GM12873 (cell line): ENCODE data around the gene SCARF1.

Source experiments
- TF ChIP-seq, protein P1 (sequence below): IDR thresholded peaks from 2 replicates; pipeline ENCODE4 v1.5.1; 2012; ENCODE audit warnings: low read depth, mild to moderate bottlenecking, moderate library complexity, low read length, control low read depth; ENCODE audit not compliant: insufficient read depth; ENCODE audit errors: missing control alignments

Gene SCARF1

DNA sequence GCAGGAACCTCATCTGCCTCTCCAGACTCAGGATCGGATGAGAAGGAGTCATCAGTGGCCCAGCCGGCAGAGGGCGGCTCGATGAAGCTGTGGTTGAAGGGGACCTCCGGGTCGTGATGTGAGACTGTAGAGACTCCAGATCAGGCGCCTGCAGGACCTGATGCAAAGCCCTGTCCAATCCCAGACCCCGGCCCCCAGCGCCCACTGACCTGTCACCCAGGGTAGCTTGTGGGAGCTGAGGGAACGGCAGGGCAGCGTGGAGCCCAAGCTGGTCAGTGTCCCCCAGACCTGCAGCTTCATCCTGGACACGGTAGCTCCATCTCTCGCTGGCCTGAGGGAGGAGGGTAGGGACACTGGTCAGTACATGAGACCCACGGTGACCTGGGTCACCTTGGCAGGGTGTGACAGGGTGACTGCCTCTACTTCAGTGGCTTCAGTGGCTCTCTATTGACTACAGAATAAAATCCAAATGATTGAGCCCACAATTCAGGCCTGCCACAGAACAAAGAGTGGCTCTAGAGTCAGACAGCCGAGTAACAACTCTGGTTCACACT, 8.7 kb downstream of the SCARF1 start:
- TF ChIP-seq, protein P1, sequence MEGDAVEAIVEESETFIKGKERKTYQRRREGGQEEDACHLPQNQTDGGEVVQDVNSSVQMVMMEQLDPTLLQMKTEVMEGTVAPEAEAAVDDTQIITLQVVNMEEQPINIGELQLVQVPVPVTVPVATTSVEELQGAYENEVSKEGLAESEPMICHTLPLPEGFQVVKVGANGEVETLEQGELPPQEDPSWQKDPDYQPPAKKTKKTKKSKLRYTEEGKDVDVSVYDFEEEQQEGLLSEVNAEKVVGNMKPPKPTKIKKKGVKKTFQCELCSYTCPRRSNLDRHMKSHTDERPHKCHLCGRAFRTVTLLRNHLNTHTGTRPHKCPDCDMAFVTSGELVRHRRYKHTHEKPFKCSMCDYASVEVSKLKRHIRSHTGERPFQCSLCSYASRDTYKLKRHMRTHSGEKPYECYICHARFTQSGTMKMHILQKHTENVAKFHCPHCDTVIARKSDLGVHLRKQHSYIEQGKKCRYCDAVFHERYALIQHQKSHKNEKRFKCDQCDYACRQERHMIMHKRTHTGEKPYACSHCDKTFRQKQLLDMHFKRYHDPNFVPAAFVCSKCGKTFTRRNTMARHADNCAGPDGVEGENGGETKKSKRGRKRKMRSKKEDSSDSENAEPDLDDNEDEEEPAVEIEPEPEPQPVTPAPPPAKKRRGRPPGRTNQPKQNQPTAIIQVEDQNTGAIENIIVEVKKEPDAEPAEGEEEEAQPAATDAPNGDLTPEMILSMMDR: no peak

DNA sequence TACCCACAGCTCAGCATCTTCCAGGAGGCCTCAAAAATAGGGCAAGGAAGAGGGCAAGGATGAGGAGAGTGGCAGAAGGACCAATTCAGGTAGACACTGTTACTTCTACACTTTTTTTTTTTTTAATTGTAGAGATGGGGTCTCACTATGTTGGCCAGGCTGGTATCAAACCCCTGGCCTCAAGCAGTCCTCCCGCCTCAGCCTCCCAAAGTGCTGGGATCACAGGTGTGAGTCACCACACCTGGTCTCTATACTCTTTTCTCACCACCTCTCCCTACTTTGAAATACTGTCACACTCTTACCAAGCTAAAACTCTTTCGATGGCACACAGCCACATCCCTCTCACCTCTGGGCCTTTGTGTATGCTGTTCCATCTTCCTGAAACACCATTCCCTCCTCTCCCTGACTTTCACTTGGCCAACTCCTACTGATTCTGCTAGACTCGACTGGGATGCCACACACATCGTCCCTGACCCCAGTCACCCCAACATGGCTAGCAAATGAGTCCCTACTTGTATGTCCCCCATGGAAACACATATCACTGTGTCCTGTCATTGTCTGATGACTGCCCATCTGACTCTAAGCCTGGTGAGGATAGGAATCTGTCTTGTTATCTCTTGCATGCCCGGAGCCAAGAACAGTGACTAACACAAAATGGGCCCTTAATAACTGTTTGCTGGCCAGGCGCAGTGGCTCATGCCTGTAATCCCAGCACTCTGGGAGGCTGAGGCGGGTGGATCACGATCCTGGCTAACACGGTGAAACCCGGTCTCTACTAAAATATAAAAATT, 9.7 kb downstream of the SCARF1 start:
- TF ChIP-seq, protein P1: no peak

DNA sequence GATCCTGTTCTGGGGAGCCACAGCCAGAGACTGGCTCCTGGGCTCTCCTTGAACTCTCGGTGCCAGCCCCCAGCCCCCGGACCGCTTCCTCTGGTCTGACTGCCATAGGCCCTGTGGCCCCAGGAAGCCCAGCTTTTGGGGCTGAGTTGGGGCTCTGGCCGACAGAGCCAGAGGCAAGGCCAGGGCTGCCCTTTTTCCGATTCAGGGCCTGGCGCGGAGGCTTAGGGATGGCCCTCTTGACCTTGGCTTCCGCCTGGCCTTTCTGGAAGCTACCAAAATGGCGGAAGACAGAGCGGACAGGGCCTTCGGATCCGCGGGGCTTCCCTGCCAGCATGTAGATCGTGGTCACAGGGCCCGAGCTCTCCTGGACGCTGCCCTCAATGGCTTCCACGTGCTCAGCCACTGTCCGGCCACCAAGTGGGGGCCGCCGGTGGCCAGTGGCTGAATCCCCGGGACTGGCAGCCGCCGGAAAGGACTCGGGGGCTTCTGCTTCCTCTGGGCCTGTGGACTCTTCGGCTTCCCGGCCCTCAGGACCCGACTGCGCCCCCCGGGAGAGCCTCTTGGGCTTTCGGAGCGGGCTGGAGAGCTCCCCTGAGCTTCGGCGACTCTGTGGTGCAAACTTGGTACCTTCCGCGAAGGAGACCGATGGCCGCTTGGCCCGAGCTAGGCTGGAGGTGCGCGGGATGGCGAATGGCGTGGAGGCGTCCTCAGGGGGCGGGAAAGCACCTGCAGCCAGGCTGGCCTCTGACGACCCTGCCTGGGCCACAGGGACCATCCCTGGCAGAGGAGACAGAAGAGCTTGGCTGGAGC, 10.5 kb downstream of the SCARF1 start:
- TF ChIP-seq, protein P1: no peak

DNA sequence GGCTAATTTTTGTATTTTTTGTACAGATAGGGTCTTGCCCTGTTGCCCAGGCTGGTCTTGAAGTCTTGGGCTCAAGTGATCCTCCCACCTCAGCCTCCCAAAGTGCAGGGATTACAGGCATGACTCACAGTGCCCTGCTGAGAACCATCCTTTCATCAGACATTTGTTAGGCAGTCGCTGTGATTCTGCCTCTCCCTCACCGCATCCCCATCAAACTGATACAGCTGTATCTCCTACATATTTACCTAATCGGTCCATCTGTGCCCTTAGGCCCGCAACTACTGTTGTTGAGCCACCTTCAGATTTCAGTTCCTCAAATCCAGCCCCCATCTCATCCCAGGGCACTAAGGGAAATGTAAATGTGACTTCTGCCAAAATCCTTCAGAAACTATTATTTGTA, 14.9 kb downstream of the SCARF1 start:
- TF ChIP-seq, protein P1: no peak

DNA sequence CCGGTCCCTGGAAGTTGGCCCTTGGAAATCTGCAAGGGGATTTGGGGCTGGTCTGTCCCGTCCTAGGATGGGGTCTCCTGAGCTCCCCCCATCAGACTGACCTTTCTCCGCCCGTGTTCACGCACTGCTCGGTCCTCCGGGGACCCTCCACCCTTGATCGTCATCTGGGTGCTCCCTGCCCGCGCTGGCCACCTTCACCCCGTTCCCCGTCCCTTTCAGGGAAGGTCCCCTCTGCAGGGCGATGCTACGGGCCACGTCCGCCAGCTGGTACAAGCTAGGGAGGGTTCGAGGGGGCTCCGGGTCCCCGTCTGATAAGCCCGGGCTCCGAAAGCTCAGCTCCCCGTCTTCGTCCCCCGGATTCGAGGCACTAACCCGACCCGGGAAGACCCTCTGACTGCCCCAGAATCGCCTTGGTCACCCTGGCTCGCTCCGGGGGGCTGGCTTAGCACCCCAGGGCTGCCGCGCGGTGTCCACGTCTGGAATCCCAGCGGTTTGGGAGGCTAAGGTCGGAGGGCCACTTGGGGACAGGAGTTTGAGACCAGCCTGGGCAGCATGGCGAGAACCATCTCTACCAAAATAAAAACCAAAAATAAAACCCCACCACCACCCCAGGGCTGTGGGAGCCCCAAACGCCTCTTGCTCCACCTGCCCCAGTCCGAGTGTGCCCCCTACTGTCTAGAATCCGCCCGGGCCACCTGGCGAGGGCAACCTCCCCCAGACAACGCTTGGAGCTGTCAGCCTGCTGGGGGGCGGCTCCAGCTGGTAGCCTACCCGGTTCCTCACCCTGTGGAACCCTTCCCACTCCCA, 15.8 kb downstream of the SCARF1 start:
- TF ChIP-seq, protein P1: peak; percentile 75

DNA sequence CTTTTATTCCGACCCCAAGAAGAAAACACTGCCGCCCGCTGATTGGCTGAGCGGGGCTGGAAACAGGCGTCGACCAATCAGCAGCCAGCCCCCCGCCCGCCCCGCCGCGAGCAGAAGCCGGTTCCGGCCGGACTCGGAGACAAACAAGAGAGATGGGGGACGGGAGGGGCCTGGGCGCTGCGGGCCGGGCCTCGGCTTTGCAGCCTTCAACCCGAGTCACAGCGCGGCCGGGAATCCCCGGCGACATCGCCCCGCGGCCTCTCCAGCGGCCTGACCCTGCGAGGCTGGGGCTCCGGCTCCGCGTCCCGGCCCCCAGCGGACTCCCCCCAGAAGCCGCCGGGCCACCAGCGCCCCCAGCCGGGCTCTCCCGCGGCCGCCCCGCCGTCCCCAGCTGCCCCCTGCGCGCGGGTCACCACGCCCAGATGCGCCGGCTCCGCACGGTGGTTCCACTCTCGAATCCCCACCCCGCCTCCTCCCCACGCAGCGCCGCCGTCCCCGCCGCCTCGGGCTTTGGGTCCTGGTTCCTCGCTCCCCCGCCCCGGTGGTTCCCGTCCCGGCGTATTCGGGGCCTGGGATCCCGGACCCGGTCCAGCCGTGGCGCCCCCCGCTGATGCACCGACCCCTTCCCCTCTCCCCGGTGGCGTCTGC, 16.6 kb downstream of the SCARF1 start:
- TF ChIP-seq, protein P1: peak; percentile 34
